Colonic mucosa (tissue), 4 donors: ENCODE data around the gene CPEB3. TPM values are rescaled to one million over a fixed set of nuclear protein-coding genes. Genes with fewer than 3 reads are reported as not detected.

ENCODE experiments used
- DNase-seq: peaks from one replicate; pipeline ENCODE4 v3.0.0-alpha.2; 2020
- H3K27ac ChIP-seq: fragments of 200-600 bp; one replicate; pipeline ENCODE4 v1.8.0; 2021
- H3K27me3 ChIP-seq: fragments of 200-600 bp; one replicate; pipeline ENCODE4 v1.8.0; 2021
- H3K36me3 ChIP-seq: fragments of 200-600 bp; one replicate; pipeline ENCODE4 v1.8.0; 2021
- H3K4me1 ChIP-seq: fragments of 200-600 bp; one replicate; pipeline ENCODE4 v1.8.0; 2021; ENCODE audit warnings: mild to moderate bottlenecking
- H3K4me3 ChIP-seq: fragments of 200-600 bp; one replicate; pipeline ENCODE4 v1.8.0; 2021
- H3K9ac ChIP-seq, 2 donors: one replicate each; pipeline ENCODE4 v1.7.0; 2013; ENCODE audit warnings: control low read depth in 2 of 2, low read depth in 2 of 2, low read length in 2 of 2
- H3K9me3 ChIP-seq: fragments of 200-600 bp; one replicate; pipeline ENCODE4 v1.8.0; 2021
- CTCF ChIP-seq: fragments of 200-600 bp; IDR thresholded peaks from one replicate; pipeline ENCODE4 v1.8.0; 2022; ENCODE audit warnings: antibody characterized with exemption, mild to moderate bottlenecking
- intact Hi-C: fragments of 100-400 bp; cut with DNase I; formaldehyde crosslinking; loops from one replicate; pipeline ENCODE4 v1.14.1; 2022
- total RNA-seq, 2 donors: library from RNA; stranded (reverse); fragmentation: NEBNext Ultra II Directional in 1 of 2; extraction: Animal tissue kit (Norgen Biotek cat#: 25700) in 1 of 2; gene quantifications; one replicate each; pipeline ENCODE4 v1.2.1, GENCODE V29; 2021
- donor health status: healthy.
- donor health status: DM: no; HTN: no; CAD: no.
- donor health status: DM: no; HTN: no; CAD: no.

Gene CPEB3
- total RNA-seq, 2 donors from 2014 or later = 4.4 to 7.9 TPM

- Histone ChIP-seq H3K27ac (peak overlapping the region; percentile 60), H3K27me3 (no peaks in the 10 kb centered on the region), H3K4me1 (no peaks in the 10 kb centered on the region), H3K9ac (no peak overlapping the region), H3K9me3 (no peaks in the 10 kb centered on the region), H3K36me3 (no peaks in the 10 kb centered on the region), H3K4me3 (no peak overlapping the region)
- no peak for DNase-seq
- no peak for TF ChIP-seq CTCF
- intact Hi-C loops = no loop called here
These were observed 6.7 kb downstream of the CPEB3 start for GRCh38 chr10:92284112-92284704.

GRCh38 chr10:92278996-92279696, 11.7 kb downstream of the CPEB3 start:
- H3K27ac ChIP-seq = no peak overlapping the region
- no peak for TF ChIP-seq CTCF
- intact Hi-C loops = no loop called here
- no peaks in the 10 kb centered on the region for H3K27me3 ChIP-seq
- DNase-seq = no peak
- no peaks in the 10 kb centered on the region for H3K36me3 ChIP-seq
- no peaks in the 10 kb centered on the region for H3K4me1 ChIP-seq
- H3K9ac ChIP-seq = no peak overlapping the region
- H3K4me3 ChIP-seq = no peak overlapping the region
- no peaks in the 10 kb centered on the region for H3K9me3 ChIP-seq

- Histone ChIP-seq H3K4me1 (no peaks in the 10 kb centered on the region), H3K36me3 (no peaks in the 10 kb centered on the region), H3K27me3 (no peaks in the 10 kb centered on the region), H3K9ac (no peak overlapping the region), H3K9me3 (no peaks in the 10 kb centered on the region), H3K4me3 (no peak overlapping the region), H3K27ac (no peak overlapping the region)
- DNase-seq = no peak
- TF ChIP-seq CTCF = no peak
- intact Hi-C loops = no loop called here
These were observed 16.8 kb downstream of the CPEB3 start for GRCh38 chr10:92274071-92274470.

- Histone ChIP-seq H3K9me3 (no peaks in the 10 kb centered on the region), H3K4me1 (no peaks in the 10 kb centered on the region), H3K4me3 (no peak overlapping the region), H3K27ac (no peak overlapping the region), H3K9ac (no peak overlapping the region), H3K27me3 (no peaks in the 10 kb centered on the region), H3K36me3 (no peaks in the 10 kb centered on the region)
- DNase-seq = no peak
- intact Hi-C loops = no loop called here
- TF ChIP-seq CTCF = no peak
These were observed 22.1 kb downstream of the CPEB3 start for GRCh38 chr10:92268748-92269147.

GRCh38 chr10:92267343-92267742, 23.5 kb downstream of the CPEB3 start:
- no peak for DNase-seq
- H3K9ac ChIP-seq = no peak overlapping the region
- no peak overlapping the region for H3K4me3 ChIP-seq
- no peaks in the 10 kb centered on the region for H3K36me3 ChIP-seq
- H3K27me3 ChIP-seq = no peaks in the 10 kb centered on the region
- no peak for TF ChIP-seq CTCF
- no peaks in the 10 kb centered on the region for H3K9me3 ChIP-seq
- H3K4me1 ChIP-seq = no peaks in the 10 kb centered on the region
- no peak overlapping the region for H3K27ac ChIP-seq
- intact Hi-C loops = no loop called here
